Measurements from ENCODE around the gene TRIM51.
"Not testable (repeated sequence)": the region's sequence is repeated elsewhere in the genome, so short reads cannot be mapped to it uniquely, and the experiment has no call there.

The TRIM51 gene, protein sequence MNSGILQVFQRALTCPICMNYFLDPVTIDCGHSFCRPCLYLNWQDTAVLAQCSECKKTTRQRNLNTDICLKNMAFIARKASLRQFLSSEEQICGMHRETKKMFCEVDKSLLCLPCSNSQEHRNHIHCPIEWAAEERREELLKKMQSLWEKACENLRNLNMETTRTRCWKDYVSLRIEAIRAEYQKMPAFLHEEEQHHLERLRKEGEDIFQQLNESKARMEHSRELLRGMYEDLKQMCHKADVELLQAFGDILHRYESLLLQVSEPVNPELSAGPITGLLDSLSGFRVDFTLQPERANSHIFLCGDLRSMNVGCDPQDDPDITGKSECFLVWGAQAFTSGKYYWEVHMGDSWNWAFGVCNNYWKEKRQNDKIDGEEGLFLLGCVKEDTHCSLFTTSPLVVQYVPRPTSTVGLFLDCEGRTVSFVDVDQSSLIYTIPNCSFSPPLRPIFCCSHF

DNA sequence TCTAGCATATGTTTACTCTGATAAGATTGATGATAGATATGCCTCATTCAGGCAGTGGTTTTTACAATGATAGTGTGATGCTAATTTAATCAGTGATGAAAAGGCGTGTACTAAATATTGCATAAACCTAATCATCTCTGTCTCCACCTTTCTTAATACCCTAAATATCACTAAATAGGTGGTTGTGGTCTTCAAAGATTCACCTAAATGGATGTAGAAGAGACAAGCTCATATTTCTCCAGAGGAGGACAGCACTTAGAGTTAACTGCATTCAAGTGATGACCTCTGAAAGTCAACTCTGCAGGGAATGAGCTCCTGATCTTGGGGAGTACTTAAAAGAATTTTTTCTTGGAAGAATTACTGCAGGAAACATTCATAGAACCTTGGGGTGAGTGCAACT, at the start of gene TRIM51:
Gene TRIM51 (plus strand): TSS at position 301 of the 400 bp plus-strand sequence. CDS start 2,132 bp downstream, outside the sequence.
- DNase-seq: not testable (repeated sequence)

DNA sequence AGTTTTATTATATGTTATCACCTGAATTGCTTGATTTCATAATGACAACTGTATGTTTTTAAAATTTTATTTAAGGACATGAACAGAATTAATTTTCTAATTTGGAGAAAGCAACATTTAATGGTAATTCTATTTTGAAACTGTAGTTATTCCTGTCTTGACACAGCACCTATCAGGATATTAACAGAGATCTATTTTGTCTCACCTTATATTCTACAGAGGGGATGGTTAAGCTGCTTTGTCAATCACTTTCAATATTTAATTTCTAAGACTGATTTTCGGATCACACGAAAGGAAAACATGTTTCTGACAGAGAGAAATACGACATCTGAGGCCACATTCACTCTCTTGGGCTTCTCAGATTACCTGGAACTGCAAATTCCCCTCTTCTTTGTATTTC, 44.6 kb upstream of the TRIM51 start, which contains the start of gene OR5D16:
Gene OR5D16 (plus strand): TSS at position 301 of the 400 bp plus-strand sequence. CDS start 0 bp downstream, at position 301.
- no peak for DNase-seq

GRCh38 chr11:55847453-55847852, 35.6 kb upstream of the TRIM51 start:
- no peak for DNase-seq

- no peak for DNase-seq
Measured at GRCh38 chr11:55849037-55849436, 34.1 kb upstream of the TRIM51 start.

- no peak for DNase-seq
Measured at GRCh38 chr11:55852141-55852540, 31.0 kb upstream of the TRIM51 start.

- DNase-seq: no peak
Measured at GRCh38 chr11:55854704-55855103, 28.4 kb upstream of the TRIM51 start.

DNA sequence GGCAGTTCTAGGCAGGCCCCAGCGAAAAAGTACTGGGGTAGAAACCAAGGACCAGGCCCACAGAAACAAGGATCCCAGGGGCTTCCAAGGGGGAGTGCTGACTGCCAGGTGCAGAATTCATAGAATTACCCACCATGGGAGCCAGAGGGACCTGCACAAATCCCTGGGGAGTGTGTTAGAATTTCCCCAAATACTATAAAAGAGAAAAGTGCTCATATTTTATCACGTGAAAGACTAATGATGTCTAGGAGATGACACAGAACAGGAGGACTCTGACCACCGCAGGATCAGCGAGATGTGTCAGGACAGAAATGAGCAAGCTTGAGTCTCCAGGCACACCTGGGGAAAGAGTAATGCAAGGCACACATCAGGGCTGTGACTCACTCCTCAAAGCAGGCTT, 15.7 kb upstream of the TRIM51 start:
- not testable (repeated sequence) for DNase-seq

- not testable (repeated sequence) for DNase-seq
Measured at GRCh38 chr11:55872731-55873130, 10.4 kb upstream of the TRIM51 start.

- DNase-seq: not testable (repeated sequence)
Measured at GRCh38 chr11:55873146-55873545, 10.0 kb upstream of the TRIM51 start.

- not testable (repeated sequence) for DNase-seq
Measured at GRCh38 chr11:55884995-55885394, 1.9 kb downstream of the TRIM51 start.

DNA sequence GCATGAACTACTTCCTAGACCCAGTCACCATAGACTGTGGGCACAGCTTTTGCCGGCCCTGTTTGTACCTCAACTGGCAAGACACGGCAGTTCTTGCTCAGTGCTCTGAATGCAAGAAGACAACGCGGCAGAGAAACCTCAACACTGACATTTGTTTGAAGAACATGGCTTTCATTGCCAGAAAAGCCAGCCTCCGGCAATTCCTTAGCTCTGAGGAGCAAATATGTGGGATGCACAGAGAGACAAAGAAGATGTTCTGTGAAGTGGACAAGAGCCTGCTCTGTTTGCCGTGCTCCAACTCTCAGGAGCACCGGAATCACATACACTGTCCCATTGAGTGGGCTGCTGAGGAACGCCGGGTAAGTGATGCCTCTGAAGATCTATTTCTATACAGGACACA, 2.4 kb downstream of the TRIM51 start:
- DNase-seq: not testable (repeated sequence)

DNA sequence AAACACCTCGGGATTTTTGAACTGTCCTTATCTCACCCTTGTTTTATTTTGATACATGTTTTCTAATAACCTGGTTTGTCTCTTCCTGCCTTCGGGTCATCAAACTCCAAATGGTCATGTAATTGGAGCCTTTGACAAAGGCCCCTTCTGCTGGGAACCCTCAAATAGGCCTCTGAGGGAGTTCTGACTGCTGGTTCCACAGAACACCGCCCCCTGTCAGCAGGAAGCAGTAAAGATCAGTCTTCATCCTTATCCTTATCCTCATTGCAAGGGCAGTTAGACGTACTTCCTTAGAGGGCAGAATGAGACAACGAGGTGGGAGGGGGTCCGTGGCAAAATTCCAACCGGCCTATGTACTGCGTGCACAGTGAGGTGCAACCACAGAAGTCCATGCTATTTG, 12.1 kb downstream of the TRIM51 start:
- no peak for DNase-seq

- no peak for DNase-seq
Measured at GRCh38 chr11:55902308-55902707, 19.2 kb downstream of the TRIM51 start.

DNA sequence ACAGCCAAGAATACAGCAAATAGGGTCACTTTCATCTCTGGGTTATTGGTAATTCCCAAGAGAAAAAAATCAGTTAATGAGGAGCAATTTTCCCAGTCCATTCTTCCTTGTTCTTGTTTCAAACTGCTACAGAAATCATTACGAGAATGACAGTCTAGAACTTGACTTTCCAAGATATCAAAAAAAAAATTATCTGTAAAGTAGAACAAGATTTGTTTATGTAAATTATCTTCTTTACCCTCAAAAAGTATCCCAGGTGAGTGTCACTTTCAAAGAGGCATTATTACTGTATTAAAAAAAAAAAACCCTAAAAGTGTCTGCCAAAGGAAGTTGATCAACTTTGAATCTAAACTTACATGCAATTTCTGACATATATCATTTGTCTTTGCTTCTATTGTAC, 31.4 kb downstream of the TRIM51 start, which contains the start of gene OR5W2:
Gene OR5W2 (minus strand): TSS at position 101 of the 400 bp plus-strand sequence. CDS start 0 bp downstream, at position 101.
- no peak for DNase-seq

GRCh38 chr11:55920537-55920936, 37.4 kb downstream of the TRIM51 start:
- DNase-seq: no peak

- DNase-seq: no peak
Measured at GRCh38 chr11:55936300-55936699, 53.2 kb downstream of the TRIM51 start, which contains the start of gene OR5I1. Gene OR5I1, minus strand, starts transcription at chr11:55936400. Its CDS starts 0 bp downstream, at chr11:55936400.

All from amygdala (tissue), 56 donors.